Activated CD4-positive, alpha-beta T cell treated with anti-CD3 and anti-CD28 coated beads, Interleukin-10, Interleukin-2, amounts not matched to agents 100 ng/mL and 50 ng/mL, durations not matched to agents 16 hours and 8 hours (primary cell): ENCODE measurements around the gene IKZF1.

ENCODE experiments used
- DNase-seq: peaks from one replicate; pipeline ENCODE4 v3.0.0-alpha.2; 2020

The IKZF1 gene

DNA sequence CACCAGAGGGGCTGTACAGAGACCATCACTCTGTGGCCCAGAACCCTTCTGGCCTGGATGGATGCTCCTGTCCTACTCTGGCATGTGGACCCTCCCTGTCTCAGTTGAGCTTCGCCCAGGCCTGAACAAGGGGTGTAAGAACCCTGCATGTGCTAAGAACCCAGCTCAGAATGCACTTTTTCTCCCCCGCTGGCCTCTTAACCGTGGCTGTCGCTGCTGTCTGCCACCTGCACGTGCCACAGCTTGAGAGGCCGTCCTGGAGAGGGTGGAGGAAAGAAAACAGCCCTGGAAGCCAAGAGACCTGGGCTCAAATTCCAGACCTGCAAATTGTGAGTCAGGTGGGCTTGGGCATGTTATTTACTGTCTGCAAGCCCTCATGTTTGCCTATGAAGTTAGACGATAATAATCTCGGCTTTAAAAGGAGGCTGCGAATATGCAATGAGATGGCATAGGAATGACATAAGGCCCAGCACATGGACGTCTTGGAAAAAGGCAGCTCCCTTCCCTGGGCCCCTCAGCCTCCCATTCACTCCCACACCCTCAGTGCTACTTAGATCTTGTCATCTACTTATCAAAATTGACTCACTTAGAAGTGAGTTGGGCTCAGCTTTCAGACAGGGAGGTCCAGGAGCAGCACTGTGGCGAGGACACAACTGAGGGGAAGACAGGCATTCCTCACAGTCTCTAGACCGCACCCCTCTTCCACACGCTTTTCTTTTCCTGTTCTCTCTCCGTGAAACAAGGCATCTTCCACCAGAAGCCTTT lies 114.2 kb downstream of the IKZF1 start:
- DNase-seq: no peak

- no peak for DNase-seq
Observed at GRCh38 chr7:50421043-50421442, 116.5 kb downstream of the IKZF1 start.

DNA sequence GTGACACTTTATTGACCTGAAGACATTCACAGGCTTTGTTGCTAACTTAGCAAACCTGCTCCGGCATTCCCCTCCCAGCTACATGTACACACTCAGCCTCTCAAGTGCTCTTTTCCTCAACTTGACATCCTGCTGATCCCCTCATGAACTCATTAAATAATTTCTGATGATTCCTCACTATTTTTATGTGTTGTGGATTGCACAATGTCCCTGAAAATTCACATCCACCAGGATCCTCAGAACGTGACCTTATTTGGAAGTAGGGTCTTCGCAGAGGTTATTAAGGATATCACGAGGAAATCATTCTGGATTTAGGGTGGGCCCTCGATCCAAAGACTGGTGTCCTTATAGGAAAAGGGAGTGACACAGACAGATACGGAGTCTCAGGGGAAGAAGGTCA lies 118.3 kb downstream of the IKZF1 start:
- DNase-seq: no peak

DNA sequence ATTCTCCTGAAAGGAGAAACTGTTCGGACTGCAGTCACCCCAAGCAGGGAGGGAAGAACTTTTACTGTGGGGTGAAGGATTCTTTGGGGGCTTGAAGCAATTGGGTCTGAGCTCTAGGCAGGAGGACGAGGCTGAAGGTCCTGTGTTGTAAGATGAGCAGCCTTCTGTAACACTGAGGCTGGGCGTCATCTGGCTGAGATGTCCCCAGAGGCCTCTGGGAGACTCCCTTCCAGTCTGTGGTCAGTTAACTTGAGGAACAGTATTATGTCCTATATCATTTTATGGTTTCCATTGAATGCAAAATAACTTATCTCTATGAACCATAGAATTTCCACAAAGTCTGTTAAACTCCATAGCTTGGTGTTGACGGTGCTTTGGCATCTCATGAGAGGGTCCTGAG lies 119.3 kb downstream of the IKZF1 start:
- DNase-seq: no peak

- DNase-seq: no peak
Observed at GRCh38 chr7:50425318-50425717, 120.8 kb downstream of the IKZF1 start.

DNA sequence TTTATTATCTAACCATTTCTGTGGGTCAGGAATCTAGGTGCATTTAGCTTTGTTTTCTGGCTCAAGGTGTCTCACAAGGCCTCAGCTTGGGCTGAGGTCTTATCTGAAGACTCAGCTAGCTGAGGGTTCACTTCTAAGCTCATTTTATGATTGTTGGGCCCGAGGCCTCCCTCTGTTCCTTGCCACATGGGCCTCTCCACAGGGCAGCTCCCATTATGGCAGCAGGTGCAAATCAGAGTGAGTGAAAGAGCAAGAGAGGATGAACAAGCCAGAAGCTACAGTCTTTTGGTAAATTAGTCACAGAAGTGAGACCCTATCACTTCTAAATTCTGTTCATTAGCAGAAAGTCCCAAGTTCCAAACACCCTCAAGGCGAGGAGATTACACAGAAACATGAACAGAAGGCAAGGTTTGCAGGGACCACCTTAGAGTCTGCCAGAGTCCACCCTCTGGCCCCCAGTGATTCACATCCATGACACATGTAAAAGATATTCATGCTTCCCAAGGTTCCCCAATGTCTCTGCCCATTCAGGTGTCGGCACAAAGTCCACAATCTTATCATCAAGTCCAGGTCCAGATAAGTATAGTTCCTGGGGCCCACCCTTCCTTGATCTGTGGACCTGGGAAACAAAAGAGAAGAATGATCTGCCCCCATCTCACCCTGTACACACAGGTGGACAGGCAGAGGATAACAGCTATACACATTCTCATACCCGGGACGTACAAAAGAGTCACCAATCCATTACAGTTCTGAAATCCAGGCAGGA lies 121.9 kb downstream of the IKZF1 start:
- no peak for DNase-seq

- no peak for DNase-seq
Observed at GRCh38 chr7:50427518-50427917, 123.0 kb downstream of the IKZF1 start.

DNA sequence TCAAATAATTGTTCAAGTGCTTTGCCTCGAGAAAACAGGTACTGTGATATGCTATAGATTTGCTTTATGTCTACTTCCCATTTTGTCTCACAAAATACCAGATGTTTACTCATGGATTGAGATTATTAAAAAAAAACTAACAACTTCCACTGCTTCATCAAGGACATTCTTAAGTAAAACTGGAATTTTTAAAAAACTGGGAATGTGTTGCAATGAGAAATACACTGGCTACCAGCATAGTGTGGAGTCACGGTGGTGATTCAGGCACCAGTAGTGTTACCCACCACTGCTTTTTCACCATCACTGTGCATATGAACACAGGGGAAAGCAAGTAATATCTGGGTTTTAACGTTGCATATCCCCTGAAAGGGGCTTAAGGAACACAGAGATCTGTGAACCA lies 124.4 kb downstream of the IKZF1 start:
- DNase-seq: no peak

DNA sequence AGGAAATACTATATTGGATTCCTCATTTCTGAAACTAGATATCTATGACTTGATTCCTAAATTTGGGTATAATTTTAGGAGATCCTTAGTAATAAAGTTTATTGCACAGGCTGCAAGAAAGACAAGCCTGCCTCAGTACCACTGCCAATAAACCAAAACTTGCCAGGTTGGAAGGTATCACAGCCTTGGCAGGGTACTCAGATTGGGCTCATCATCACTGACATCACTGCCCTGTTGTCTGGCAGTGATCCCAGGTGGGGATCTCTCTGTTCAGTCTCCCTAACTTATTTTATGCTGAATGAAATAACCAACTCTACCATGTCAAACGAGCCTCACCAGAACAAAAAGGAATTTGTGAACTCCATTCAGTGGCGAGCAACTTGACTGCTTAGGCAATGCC lies 126.8 kb downstream of the IKZF1 start:
- DNase-seq: no peak

DNA sequence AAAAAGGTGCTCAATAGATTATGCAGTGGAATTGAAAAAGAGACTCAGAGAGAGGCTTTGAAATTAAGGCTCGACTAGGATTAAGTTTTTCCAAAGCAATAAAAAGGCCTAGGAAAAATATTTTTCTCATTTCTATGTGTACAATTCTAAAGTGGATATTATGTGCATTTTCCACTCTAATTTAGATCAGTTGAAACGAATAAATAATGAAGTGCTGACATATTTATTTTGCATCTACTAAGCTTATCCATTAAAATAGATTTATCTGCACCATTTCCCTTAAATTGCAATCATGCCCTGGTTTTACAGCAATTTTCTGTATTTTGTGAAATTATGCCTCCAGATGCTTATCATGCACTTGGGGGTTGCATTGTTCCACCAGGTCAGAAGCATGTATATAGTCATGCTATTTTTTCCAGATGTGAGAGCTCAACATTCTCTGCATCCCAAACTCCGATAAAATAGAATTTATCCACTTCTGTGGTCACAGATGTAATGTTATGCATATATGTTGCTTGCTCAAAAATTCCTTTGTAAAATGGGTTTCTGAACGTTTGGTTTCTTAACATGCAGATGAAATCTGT lies 127.3 kb downstream of the IKZF1 start:
- no peak for DNase-seq

DNA sequence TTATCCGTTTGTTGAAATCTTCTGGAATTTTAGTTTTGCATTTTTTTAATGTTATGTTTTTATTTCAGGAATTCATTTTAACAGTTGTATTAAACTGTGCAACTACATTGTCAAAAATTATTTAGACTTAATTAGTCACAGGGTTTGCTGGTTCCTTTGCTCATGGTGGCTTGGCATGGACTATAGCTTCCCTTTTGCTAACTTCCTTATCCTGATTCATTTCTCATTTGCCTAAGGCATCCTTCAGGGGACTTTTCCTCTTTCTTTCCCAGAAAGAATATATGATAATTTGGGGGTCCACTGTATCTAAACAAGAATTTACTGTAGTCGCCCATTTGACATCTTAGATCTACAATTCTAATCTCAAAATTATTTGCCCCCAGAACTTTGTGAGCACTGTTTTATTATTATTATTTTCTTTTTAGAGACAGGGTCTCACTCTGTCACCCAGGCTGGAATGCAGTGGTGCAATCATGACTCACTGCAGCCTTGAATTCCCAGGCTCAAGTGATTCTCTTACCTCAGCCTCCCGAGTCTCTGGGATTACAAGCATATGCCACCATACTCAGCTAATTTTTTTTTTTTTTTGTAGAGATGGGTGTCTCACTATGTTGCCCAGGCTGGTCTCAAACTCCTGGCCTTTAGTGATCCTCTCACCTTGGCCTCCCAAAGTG lies 131.8 kb downstream of the IKZF1 start:
- DNase-seq: no peak

DNA sequence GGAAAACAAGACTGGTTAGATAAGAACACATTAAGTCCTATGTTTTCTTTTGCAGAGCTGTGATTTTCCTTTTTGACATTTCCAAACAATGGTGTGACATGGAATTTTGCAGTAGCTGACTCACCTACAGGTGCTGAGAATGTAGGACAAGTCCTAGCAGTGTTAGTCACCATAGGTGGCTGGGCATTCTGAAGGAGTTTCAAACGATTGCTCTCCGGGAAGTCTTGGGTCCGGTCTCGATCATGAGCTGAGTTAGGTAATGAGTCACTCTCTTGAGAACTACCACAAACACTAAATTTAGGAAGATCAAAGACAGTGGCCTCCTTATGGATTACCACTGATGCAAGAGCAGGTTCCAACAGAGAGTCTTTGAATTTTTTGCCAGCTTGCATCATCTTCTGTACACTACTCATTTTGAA lies 142.0 kb downstream of the IKZF1 start:
- DNase-seq: peak; percentile 81

GRCh38 chr7:50448823-50449222 lies 144.3 kb downstream of the IKZF1 start:
- peak; percentile 72 for DNase-seq

GRCh38 chr7:50449501-50449880 lies 145.0 kb downstream of the IKZF1 start:
- DNase-seq: no peak

DNA sequence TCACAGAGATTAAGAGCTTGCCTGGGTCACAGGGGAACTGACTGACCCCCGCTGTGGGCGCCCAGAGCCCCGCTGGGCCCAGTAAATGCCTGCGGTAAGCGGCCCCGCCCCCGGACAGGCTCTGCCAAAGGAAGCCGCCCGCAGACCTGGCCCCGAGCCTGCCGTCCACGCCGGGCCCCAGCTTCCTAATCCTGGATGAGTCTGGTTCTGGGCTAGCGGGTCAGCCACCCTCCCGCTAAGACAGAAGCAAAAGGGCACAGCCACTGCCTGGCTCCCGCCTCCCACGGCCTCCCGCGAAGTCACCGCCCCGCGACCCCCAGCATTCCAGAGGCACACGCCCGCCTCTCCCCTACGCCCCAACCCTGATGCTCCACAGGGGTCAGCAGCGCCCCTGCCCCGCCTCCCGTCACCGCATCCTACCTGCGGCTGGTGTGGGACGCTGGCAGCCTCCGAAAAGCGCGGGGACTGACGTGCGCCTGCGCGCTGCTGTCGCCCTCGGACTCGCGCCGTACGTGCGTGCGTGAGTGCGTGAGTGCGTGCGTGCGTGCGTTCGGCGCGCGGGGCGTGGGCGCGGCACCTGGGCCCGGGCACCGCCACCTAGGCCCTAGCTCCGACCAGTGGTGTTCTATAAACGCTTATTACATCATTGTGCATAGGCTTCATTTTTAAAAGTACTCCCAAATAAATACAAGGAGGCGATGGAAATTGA lies 145.5 kb downstream of the IKZF1 start, which contains the start of gene FIGNL1:
TSS of gene FIGNL1 (minus strand) at position 470 of the 709 bp plus-strand sequence. CDS start 3,063 bp downstream, outside the sequence.
- DNase-seq: peak; percentile 91

GRCh38 chr7:50450590-50451032 lies 146.1 kb downstream of the IKZF1 start:
- DNase-seq: peak; percentile 20
